ENCODE measurements around the gene ATP6V1D. TPM values are rescaled to one million over a fixed set of nuclear protein-coding genes. Genes with fewer than 3 reads are reported as not detected.

The ATP6V1D gene
- total and polyA plus RNA-seq, 2 of the 8 experiments (the other 6 are each of a cell fraction or from before 2014, with no cell fraction given): 45.1 to 76.3 TPM

DNA sequence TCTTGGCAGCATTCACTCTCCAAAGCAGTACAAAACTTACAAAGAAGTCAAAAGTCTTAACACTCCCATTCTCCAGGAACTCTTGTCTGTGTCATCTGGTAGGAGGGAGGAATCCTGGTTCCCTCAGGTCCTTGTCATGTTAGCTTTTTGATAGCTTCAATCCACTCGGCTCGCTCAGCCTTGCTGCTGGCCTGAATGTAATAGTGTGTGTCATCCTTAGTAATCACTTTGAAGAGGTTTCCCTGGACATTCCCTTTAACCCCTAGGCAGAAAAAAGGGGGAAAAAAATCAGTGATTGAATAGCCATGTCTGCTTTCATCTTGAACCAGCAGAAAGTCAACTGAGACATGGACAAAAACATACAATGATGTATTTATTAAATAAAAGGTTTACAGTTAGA lies 27.6 kb upstream of the ATP6V1D start (continued):
- TF ChIP-seq, protein P1, sequence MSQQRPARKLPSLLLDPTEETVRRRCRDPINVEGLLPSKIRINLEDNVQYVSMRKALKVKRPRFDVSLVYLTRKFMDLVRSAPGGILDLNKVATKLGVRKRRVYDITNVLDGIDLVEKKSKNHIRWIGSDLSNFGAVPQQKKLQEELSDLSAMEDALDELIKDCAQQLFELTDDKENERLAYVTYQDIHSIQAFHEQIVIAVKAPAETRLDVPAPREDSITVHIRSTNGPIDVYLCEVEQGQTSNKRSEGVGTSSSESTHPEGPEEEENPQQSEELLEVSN (IDR thresholded peaks at IDR 0.05): no peak
- TF ChIP-seq RFX5 (IDR thresholded peaks at IDR 0.05; ENCODE audit: borderline replicate concordance, low read depth, low read length): no peak
- no peak for TF ChIP-seq RXRA (IDR thresholded peaks at IDR 0.05; ENCODE audit: insufficient read depth, low read depth, low read length)

All from H1 (cell line).